GM12878 (cell line): ENCODE results near the gene GTPBP4. TPM values are rescaled to one million over a fixed set of nuclear protein-coding genes. Genes with fewer than 3 reads are reported as not detected.

Experiments used
- ATF7 ChIP-seq: fragments of 450-650 bp; IDR thresholded peaks from 2 replicates; pipeline ENCODE4 v1.6.1; 2016; ENCODE audit warnings: low read depth, mild to moderate bottlenecking
- BCL11A ChIP-seq: IDR thresholded peaks from 2 replicates; pipeline ENCODE4 v1.6.1; 2011; ENCODE audit warnings: low read depth, low read length
- CBFB ChIP-seq: IDR thresholded peaks from 2 replicates; pipeline ENCODE4 v1.6.1; 2016; ENCODE audit warnings: antibody characterized with exemption, low read depth
- CBX3 ChIP-seq: fragments of 200-600 bp; sonication (generic); IDR thresholded peaks from 2 replicates; pipeline ENCODE4 v1.6.1; 2016; ENCODE audit warnings: low read depth, borderline replicate concordance
- CEBPB ChIP-seq, 2 experiments: fragments of 150-350 bp in 1 of 2; IDR thresholded peaks; 2 replicates each; pipeline ENCODE4 v1.6.1; 2012 to 2014; ENCODE audit warnings: low read depth in 2 of 2, low read length in 2 of 2, borderline replicate concordance in 1 of 2, inconsistent platforms in 1 of 2
- CHD1 ChIP-seq: IDR thresholded peaks from 2 replicates; pipeline ENCODE4 v1.6.1; 2012; ENCODE audit warnings: low read depth, low read length, improper control_type of control experiment
- CREB1 ChIP-seq: IDR thresholded peaks from 2 replicates; pipeline ENCODE4 v1.6.1; 2012; ENCODE audit warnings: low read depth, mild to moderate bottlenecking, inconsistent platforms
- EED ChIP-seq: sonication (generic); IDR thresholded peaks from 2 replicates; pipeline ENCODE4 v1.6.1; 2016; ENCODE audit warnings: antibody characterized with exemption, low read depth
- EGR1 ChIP-seq, 2 experiments: IDR thresholded peaks; 1 replicate in 1 of 2; 2 replicates in 1 of 2; pipeline ENCODE4 v1.6.1; 2011 to 2012; ENCODE audit warnings: low read depth in 2 of 2, low read length in 2 of 2, borderline replicate concordance in 1 of 2, mild to moderate bottlenecking in 1 of 2, moderate library complexity in 1 of 2
- ELK1 ChIP-seq: IDR thresholded peaks from 2 replicates; pipeline ENCODE4 v1.6.1; 2012; ENCODE audit warnings: low read depth, low read length, improper control_type of control experiment
- FOS ChIP-seq: IDR thresholded peaks from 3 replicates; pipeline ENCODE4 v1.6.1; 2011; ENCODE audit warnings: borderline replicate concordance; ENCODE audit not compliant: insufficient read length; ENCODE audit errors: extremely low read depth
- GATAD2B ChIP-seq: fragments of 450-650 bp; conservative IDR thresholded peaks from 2 replicates; pipeline ENCODE4 v1.6.1; 2017; ENCODE audit warnings: low read depth, mild to moderate bottlenecking, moderate library complexity
- HDAC6 ChIP-seq: fragments of 200-600 bp; sonication (generic); IDR thresholded peaks from one replicate; pipeline ENCODE4 v1.8.0; 2017; ENCODE audit warnings: antibody characterized with exemption; ENCODE audit not compliant: unreplicated experiment
- IRF3 ChIP-seq: fragments of 450-650 bp; IDR thresholded peaks from 2 replicates; pipeline ENCODE4 v1.6.1; 2014; ENCODE audit warnings: mild to moderate bottlenecking
- KDM1A ChIP-seq: fragments of 200-600 bp; sonication (generic); IDR thresholded peaks from 2 replicates; pipeline ENCODE4 v1.6.1; 2016; ENCODE audit warnings: borderline replicate concordance
- MTA3 ChIP-seq: IDR thresholded peaks from 2 replicates; pipeline ENCODE4 v1.6.1; 2012; ENCODE audit warnings: low read length, inconsistent platforms, borderline replicate concordance
- NR2C1 ChIP-seq: fragments of 450-650 bp; IDR thresholded peaks from 2 replicates; pipeline ENCODE4 v1.6.1; 2017; ENCODE audit warnings: antibody characterized with exemption, mild to moderate bottlenecking, moderate library complexity
- NR2C2 ChIP-seq: IDR thresholded peaks from 2 replicates; pipeline ENCODE4 v1.6.1; 2011; ENCODE audit warnings: borderline replicate concordance, low read depth; ENCODE audit not compliant: control insufficient read depth, insufficient read length
- PAX5 ChIP-seq: IDR thresholded peaks from 2 replicates; pipeline ENCODE4 v1.6.1; 2011; ENCODE audit warnings: low read depth, low read length, borderline replicate concordance
- RUNX3 ChIP-seq: IDR thresholded peaks from 2 replicates; pipeline ENCODE4 v1.6.1; 2012; ENCODE audit warnings: low read length, inconsistent platforms
- SMAD5 ChIP-seq: IDR thresholded peaks from 2 replicates; pipeline ENCODE4 v1.6.1; 2016; ENCODE audit warnings: antibody characterized with exemption, low read depth
- SMARCA5 ChIP-seq: fragments of 450-650 bp; IDR thresholded peaks from 2 replicates; pipeline ENCODE4 v1.6.1; 2017; ENCODE audit warnings: mild to moderate bottlenecking
- SMC3 ChIP-seq: IDR thresholded peaks from 2 replicates; pipeline ENCODE4 v1.6.1; 2011; ENCODE audit warnings: low read length, improper control_type of control experiment, borderline replicate concordance
- SP1 ChIP-seq: IDR thresholded peaks from one replicate; pipeline ENCODE4 v1.6.1; 2011; ENCODE audit warnings: low read depth, low read length
- SREBF2 ChIP-seq: IDR thresholded peaks from 2 replicates; pipeline ENCODE4 v1.6.1; 2012; ENCODE audit warnings: mild to moderate bottlenecking, low read length
- SRF ChIP-seq, 2 experiments: IDR thresholded peaks; 2 replicates each; pipeline ENCODE4 v1.6.1; 2011; ENCODE audit warnings: low read depth in 2 of 2, low read length in 2 of 2, mild to moderate bottlenecking in 1 of 2, moderate library complexity in 1 of 2
- STAT3 ChIP-seq: IDR thresholded peaks from 2 replicates; pipeline ENCODE4 v1.6.1; 2011; ENCODE audit warnings: low read depth, low read length, improper control_type of control experiment
- SUPT20H ChIP-seq: IDR thresholded peaks from 2 replicates; pipeline ENCODE4 v1.6.1; 2011; ENCODE audit warnings: low read depth, mild to moderate bottlenecking, low read length, moderate library complexity, borderline replicate concordance; ENCODE audit not compliant: control insufficient read depth
- SUZ12 ChIP-seq: fragments of 200-600 bp; sonication (generic); IDR thresholded peaks from one replicate; pipeline ENCODE4 v1.6.1; 2018; ENCODE audit warnings: antibody characterized with exemption, mild to moderate bottlenecking; ENCODE audit not compliant: unreplicated experiment
- WRNIP1 ChIP-seq: IDR thresholded peaks from 2 replicates; pipeline ENCODE4 v1.6.1; 2011; ENCODE audit warnings: low read depth, low read length, improper control_type of control experiment, borderline replicate concordance
- ZBED1 ChIP-seq: IDR thresholded peaks from 2 replicates; pipeline ENCODE4 v1.6.1; 2016; ENCODE audit warnings: borderline replicate concordance
- ZNF217 ChIP-seq: fragments of 450-650 bp; IDR thresholded peaks from 2 replicates; pipeline ENCODE4 v1.6.1; 2017; ENCODE audit warnings: antibody characterized with exemption, mild to moderate bottlenecking
- ZNF274 ChIP-seq: IDR thresholded peaks from one replicate; pipeline ENCODE4 v1.8.0; 2011; ENCODE audit not compliant: insufficient read length, insufficient read depth
- polyA plus RNA-seq, 11 experiments: library from polyadenylated mRNA; depleted of rRNA in 4 of 11; unstranded in 6 of 11; stranded (reverse) in 5 of 11; fragments of >200 nt; fragmentation: Nextera tagmentation in 4 of 11; fragmentation: Illumina TruSeq in 1 of 11; extraction: Ambion mirVana in 4 of 11; extraction: Trizol in 1 of 11; gene quantifications; 1 replicate in 1 of 11; 2 replicates in 10 of 11; pipeline versions ENCODE4 v1.2.1 to v1.2.3, GENCODE V29; 2011 to 2016; ENCODE audit warnings: inconsistent platforms in 2 of 11, missing spikeins in 2 of 11, low read depth in 1 of 11
- total RNA-seq, 4 experiments: library from RNA; depleted of rRNA in 3 of 4; stranded (reverse); fragments of >200 nt in 3 of 4; fragmentation: Illumina TruSeq in 1 of 4; extraction: Trizol in 1 of 4; gene quantifications; 2 replicates each; pipeline versions ENCODE4 v1.2.1 to v1.2.3, GENCODE V29; 2013 to 2021

The GTPBP4 gene
- total and polyA plus RNA-seq, 10 of the 15 experiments (the other 5 are each of a cell fraction or from before 2014, with no cell fraction given) = 58.5 to 118 (median 71.4) TPM

DNA sequence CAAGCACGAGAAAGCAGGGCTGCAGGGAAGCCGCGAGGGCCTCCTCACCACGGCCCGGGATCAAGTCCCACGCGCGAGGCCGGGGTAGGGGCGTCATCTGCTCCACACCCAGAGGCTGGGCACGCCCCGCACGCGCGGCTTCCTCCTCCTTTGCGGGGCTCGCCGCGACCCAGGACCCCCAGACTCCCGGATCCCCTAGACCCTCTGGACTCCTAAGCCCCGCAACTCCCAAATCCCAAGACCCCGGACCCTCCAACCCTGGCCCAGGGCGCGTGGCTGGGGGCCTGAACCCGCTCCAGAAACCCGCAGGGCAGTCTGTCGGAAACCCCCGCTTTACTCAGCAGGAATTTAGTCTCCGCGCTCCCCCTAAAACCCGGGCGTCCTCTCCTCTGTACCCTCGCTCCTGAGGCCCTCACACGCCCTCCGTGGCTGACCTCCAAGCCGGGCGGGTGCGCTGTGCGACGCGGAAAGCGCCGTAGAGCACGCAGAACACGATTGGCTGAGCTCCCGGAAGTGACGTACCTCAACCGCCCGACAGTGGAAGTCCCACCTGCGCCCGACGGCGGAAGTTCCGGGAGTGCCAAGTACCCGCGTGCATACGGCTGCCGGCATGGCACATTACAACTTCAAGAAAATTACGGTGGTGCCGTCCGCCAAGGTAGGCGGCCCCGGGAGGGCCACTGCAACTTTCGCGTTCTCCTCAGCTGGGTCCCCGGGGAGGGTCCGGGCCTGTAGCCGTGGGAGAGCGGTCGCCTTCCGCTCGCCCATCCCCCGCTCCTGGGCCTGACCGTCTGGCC, at the start of gene GTPBP4 (continued):
- TF ChIP-seq CBX3 (no peak), GATAD2B (peak; percentile 85), CBFB (peak; percentile 68; the same call in 1 of the 2 replicates), ATF7 (peak; percentile 56), ZNF217 (no peak), ELK1 (peak; percentile 66), CEBPB (IDR thresholded peaks at IDR 0.05; ENCODE audit: borderline replicate concordance in 1 of 2, low read depth in 2 of 2, low read length in 2 of 2) (no peak), EGR1 (IDR thresholded peaks at IDR 0.05; ENCODE audit: borderline replicate concordance in 1 of 2, low read depth in 2 of 2, low read length in 2 of 2) (0 out of 3 replicates have a peak, but pooled peaks of 1 of the 2 experiments have one; percentile 51), SRF (IDR thresholded peaks at IDR 0.05; ENCODE audit: low read depth in 2 of 2, low read length in 2 of 2) (no peak), SREBF2 (no peak), NR2C2 (no peak), RUNX3 (no peak), SMARCA5 (0 out of 2 replicates have a peak, but pooled peaks have one; percentile 54), SUZ12 (no peak), EED (no peak), PAX5 (0 out of 2 replicates have a peak, but pooled peaks have one; percentile 8), SMAD5 (peak; percentile 35; the same call in 1 of the 2 replicates), HDAC6 (no peak), NR2C1 (peak; percentile 73), ZBED1 (peak; percentile 55; the same call in 1 of the 2 replicates), CHD1 (0 out of 2 replicates have a peak, but pooled peaks have one; percentile 67), SP1 (peak; percentile 71), WRNIP1 (no peak), SUPT20H (no peak), MTA3 (no peak), IRF3 (no peak), SMC3 (no peak), BCL11A (no peak), ZNF274 (no peak), KDM1A (no peak), STAT3 (no peak), FOS (peak; percentile 11), CREB1 (peak; percentile 93)
